Activated CD4-positive, CD25-positive, alpha-beta regulatory T cell treated with anti-CD3 and anti-CD28 coated beads, Interleukin-2, amount 50 U/mL, for 16 hours (primary cell): ENCODE data around the gene MSI2.

Experiments used
- DNase-seq: peaks from one replicate; pipeline ENCODE4 v3.0.0-alpha.2; 2020; ENCODE audit warnings: low read depth, low spot score

Gene MSI2

GRCh38 chr17:57675427-57676387 lies 419.4 kb downstream of the MSI2 start:
- no peak for DNase-seq

GRCh38 chr17:57676543-57676942 lies 420.2 kb downstream of the MSI2 start:
- no peak for DNase-seq

GRCh38 chr17:57677301-57677700 lies 421.0 kb downstream of the MSI2 start:
- no peak for DNase-seq

- DNase-seq: no peak
These were observed 421.5 kb downstream of the MSI2 start for GRCh38 chr17:57677858-57678257.

GRCh38 chr17:57678393-57678792 lies 422.1 kb downstream of the MSI2 start:
- DNase-seq: no peak

- DNase-seq: no peak
These were observed 423.0 kb downstream of the MSI2 start for GRCh38 chr17:57679356-57679755.

- DNase-seq: no peak
These were observed 423.8 kb downstream of the MSI2 start for GRCh38 chr17:57679906-57680695.

- DNase-seq: no peak
These were observed 426.4 kb downstream of the MSI2 start for GRCh38 chr17:57682701-57683100.

- DNase-seq: no peak
These were observed 428.6 kb downstream of the MSI2 start for GRCh38 chr17:57684711-57685498.

GRCh38 chr17:57685499-57686132 lies 429.3 kb downstream of the MSI2 start:
- no peak for DNase-seq

- DNase-seq: no peak
These were observed 431.3 kb downstream of the MSI2 start for GRCh38 chr17:57687642-57688041.

GRCh38 chr17:57689254-57689653 lies 432.9 kb downstream of the MSI2 start:
- no peak for DNase-seq

- DNase-seq: no peak
These were observed 435.6 kb downstream of the MSI2 start for GRCh38 chr17:57691939-57692338.

GRCh38 chr17:57692770-57693169 lies 436.4 kb downstream of the MSI2 start:
- no peak for DNase-seq

GRCh38 chr17:57694051-57694450 lies 437.7 kb downstream of the MSI2 start:
- no peak for DNase-seq

- no peak for DNase-seq
These were observed 439.7 kb downstream of the MSI2 start for GRCh38 chr17:57696050-57696449.

- DNase-seq: no peak
These were observed 440.9 kb downstream of the MSI2 start for GRCh38 chr17:57697197-57697596.

GRCh38 chr17:57697891-57698711 lies 441.8 kb downstream of the MSI2 start:
- no peak for DNase-seq

- no peak for DNase-seq
These were observed 443.5 kb downstream of the MSI2 start for GRCh38 chr17:57699751-57700219.

- no peak for DNase-seq
These were observed 444.8 kb downstream of the MSI2 start for GRCh38 chr17:57701124-57701523.
